IMR-90 (cell line): ENCODE measurements around the gene TMEM161A. TPM values are rescaled to one million over a fixed set of nuclear protein-coding genes. Genes with fewer than 3 reads are reported as not detected.
"Not testable (repeated sequence)": the region's sequence is repeated elsewhere in the genome, so short reads cannot be mapped to it uniquely, and the experiment has no call there.

Source experiments
- ATAC-seq: fragments of 200-7000 bp; cut with Tn5 transposase; 2 replicates; pipeline ENCODE4 v1.9.1; 2020; ENCODE audit warnings: low read depth, mild to moderate bottlenecking, moderate library complexity
- BruUV-seq: library from RNA; stranded (reverse); fragments of 400-500 nt; replicated peaks from 2 replicates; lab custom pipeline; 2021; lab: Mats Ljungman, UMichigan
- CTCF ChIA-PET: fragments of 300-600 bp; formaldehyde crosslinking; extraction: SDS; loops from one replicate; lab custom pipeline; 2021; ENCODE audit warnings: antibody characterized with exemption; lab: Yijun Ruan, JAX
- POLR2A ChIA-PET: fragments of 300-600 bp; sonication (Branson Sonifier 250); formaldehyde crosslinking; loops from one replicate; lab custom pipeline; 2022; ENCODE audit warnings: antibody characterized with exemption; ENCODE audit not compliant: unreplicated experiment; lab: Charles Lee
- DNase-seq: peaks from one replicate; pipeline ENCODE4 v3.0.0; 2013
- H2AFZ ChIP-seq: replicated peaks from 2 replicates; pipeline ENCODE3; 2013; ENCODE audit warnings: low read length, mild to moderate bottlenecking; ENCODE audit not compliant: poor library complexity
- H2AK5ac ChIP-seq: 2 replicates; pipeline ENCODE4 v1.6.1; 2013; ENCODE audit warnings: low read depth, low read length, inconsistent platforms
- H2AK9ac ChIP-seq: replicated peaks from 2 replicates; pipeline ENCODE3; 2013; ENCODE audit warnings: mild to moderate bottlenecking, low read depth, low read length, moderate library complexity; ENCODE audit not compliant: poor library complexity
- H2BK120ac ChIP-seq: 2 replicates; pipeline ENCODE4 v1.6.1; 2013; ENCODE audit warnings: low read depth, low read length, inconsistent platforms
- H2BK15ac ChIP-seq: 3 replicates; pipeline ENCODE4 v1.6.1; 2013; ENCODE audit warnings: low read depth, low read length, inconsistent platforms
- H2BK20ac ChIP-seq: 2 replicates; pipeline ENCODE4 v1.6.1; 2013; ENCODE audit warnings: low read depth, mild to moderate bottlenecking, inconsistent platforms, low read length, moderate library complexity
- H2BK5ac ChIP-seq: 2 replicates; pipeline ENCODE4 v1.6.1; 2013; ENCODE audit warnings: mild to moderate bottlenecking, low read depth, low read length, inconsistent platforms; ENCODE audit not compliant: poor library complexity, severe bottlenecking
- H3K14ac ChIP-seq: replicated peaks from 2 replicates; pipeline ENCODE4 v1.6.1; 2013; ENCODE audit warnings: low read depth, low read length, inconsistent platforms
- H3K18ac ChIP-seq: 2 replicates; pipeline ENCODE4 v1.6.1; 2013; ENCODE audit warnings: low read depth, low read length, control low read depth
- H3K23ac ChIP-seq: 2 replicates; pipeline ENCODE4 v1.6.1; 2013; ENCODE audit warnings: low read depth, low read length, inconsistent platforms
- H3K27ac ChIP-seq: 2 replicates; pipeline ENCODE4 v1.5.1; 2013; ENCODE audit warnings: mild to moderate bottlenecking, control low read depth, low read length; ENCODE audit not compliant: insufficient read depth
- H3K27me3 ChIP-seq: 2 replicates; pipeline ENCODE4 v1.6.1; 2013; ENCODE audit warnings: low read length; ENCODE audit not compliant: control insufficient read depth, insufficient read depth
- H3K36me3 ChIP-seq: 2 replicates; pipeline ENCODE4 v1.6.1; 2013; ENCODE audit warnings: low read length, mixed read lengths; ENCODE audit not compliant: control insufficient read depth, insufficient read depth
- H3K4ac ChIP-seq: 2 replicates; pipeline ENCODE4 v1.6.1; 2013; ENCODE audit warnings: low read depth, low read length, inconsistent platforms
- H3K4me1 ChIP-seq: 2 replicates; pipeline ENCODE4 v1.6.1; 2013; ENCODE audit warnings: low read length, mixed read lengths; ENCODE audit not compliant: control insufficient read depth, insufficient read depth
- H3K4me2 ChIP-seq: 2 replicates; pipeline ENCODE4 v1.6.1; 2013; ENCODE audit warnings: low read depth, mild to moderate bottlenecking, control low read depth, low read length, moderate library complexity
- H3K4me3 ChIP-seq: 2 replicates; pipeline ENCODE4 v1.5.1; 2013; ENCODE audit warnings: low read depth, mild to moderate bottlenecking, control low read depth, low read length, moderate library complexity; ENCODE audit not compliant: insufficient read depth
- H3K56ac ChIP-seq: 2 replicates; pipeline ENCODE4 v1.6.1; 2013; ENCODE audit warnings: low read length, inconsistent platforms; ENCODE audit not compliant: insufficient read depth; ENCODE audit errors: extremely low read depth
- H3K79me1 ChIP-seq, 2 experiments: 2 replicates each; pipeline ENCODE4 v1.6.1; 2013; ENCODE audit warnings: low read length in 2 of 2, inconsistent platforms in 1 of 2, low read depth in 1 of 2
- H3K9ac ChIP-seq: 2 replicates; pipeline ENCODE4 v1.6.1; 2013; ENCODE audit warnings: low read depth, low read length, control low read depth
- H3K9me1 ChIP-seq: 2 replicates; pipeline ENCODE4 v1.6.1; 2013; ENCODE audit warnings: low read length, inconsistent platforms; ENCODE audit not compliant: insufficient read depth
- H3K9me3 ChIP-seq: 2 replicates; pipeline ENCODE4 v1.6.1; 2013; ENCODE audit warnings: low read length; ENCODE audit not compliant: control insufficient read depth, insufficient read depth
- H4K20me1 ChIP-seq: 2 replicates; pipeline ENCODE4 v1.6.1; 2013; ENCODE audit warnings: low read length, inconsistent platforms; ENCODE audit not compliant: insufficient read depth
- H4K5ac ChIP-seq: 2 replicates; pipeline ENCODE4 v1.6.1; 2013; ENCODE audit warnings: mild to moderate bottlenecking, low read depth, low read length, control low read depth
- H4K8ac ChIP-seq, 2 experiments: 2 replicates each; pipeline ENCODE4 v1.6.1; 2013; ENCODE audit warnings: low read depth in 2 of 2, low read length in 2 of 2, control low read depth in 1 of 2, inconsistent platforms in 1 of 2
- H4K91ac ChIP-seq: 2 replicates; pipeline ENCODE4 v1.6.1; 2013; ENCODE audit warnings: low read depth, low read length, inconsistent platforms; ENCODE audit not compliant: insufficient read depth
- WGBS, 2 experiments: methylation state at CpG; one replicate each; pipeline versions ENCODE4 v1.1.5 to v1.1.7; 2013; ENCODE audit warnings: missing lambda C conversion rate in 2 of 2; ENCODE audit not compliant: insufficient read length in 1 of 2; ENCODE audit errors: extremely low coverage in 2 of 2; 5-methylcytosine and 5-hydroxymethylcytosine counted together
- dilution Hi-C: fragments of 300-500 bp; cut with HindIII; formaldehyde crosslinking; loops from one replicate; pipeline ENCODE4 v1.14.3; 2018; ENCODE audit warnings: low sequenced_read_pairs; ENCODE audit not compliant: unreplicated experiment
- in situ Hi-C: fragments of 300-500 bp; cut with MboI; formaldehyde crosslinking; loops from 3 replicates; pipeline ENCODE4 v1.14.3; 2019; ENCODE audit warnings: low sequenced_read_pairs, inconsistent platforms, mixed read lengths
- intact Hi-C: fragments of 100-400 bp; cut with micrococcal nuclease; formaldehyde crosslinking; loops from 2 replicates; pipeline ENCODE4 v1.10.0; 2022
- polyA plus RNA-seq, 3 experiments: library from polyadenylated mRNA; depleted of rRNA; stranded (reverse); fragments of >200 nt; gene quantifications; 2 replicates each; pipeline ENCODE4 v1.2.3, GENCODE V29; 2012; ENCODE audit warnings: low replicate concordance in 1 of 3
- total RNA-seq: library from RNA; depleted of rRNA; stranded (reverse); fragments of >200 nt; gene quantifications from 2 replicates; pipeline ENCODE4 v1.2.3, GENCODE V29; 2012

The TMEM161A gene
- total and polyA plus RNA-seq, 2 of the 4 experiments (the other 2 are of a cell fraction): 11.1 to 34.8 TPM

DNA sequence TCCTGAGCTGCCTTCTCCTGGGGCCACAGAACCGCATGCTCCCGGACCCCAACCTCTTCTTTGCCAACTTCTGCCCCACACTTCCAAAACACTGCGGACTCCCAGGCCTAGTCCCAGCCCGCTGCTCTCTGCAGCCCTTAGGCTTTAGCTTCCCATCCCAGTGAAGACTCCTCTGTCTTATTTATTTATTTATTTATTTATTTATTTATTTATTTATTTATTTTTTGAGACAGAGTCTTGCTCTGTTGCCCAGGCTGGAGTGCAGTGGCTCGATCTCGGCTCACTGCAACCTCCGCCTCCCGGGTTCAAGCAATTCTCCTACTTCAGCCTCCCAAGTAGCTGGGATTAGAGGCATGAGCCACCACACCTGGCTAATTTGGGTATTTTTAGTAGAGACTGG is 10.2 kb upstream of the TMEM161A start:
- H3K36me3 ChIP-seq: peaks cover 12% of the 10 kb centered on the region
- H3K4me2 ChIP-seq, H3K9ac ChIP-seq, H3K23ac ChIP-seq, H3K4me1 ChIP-seq, POLR2A ChIA-PET, DNase-seq, ATAC-seq, H2AFZ ChIP-seq, H2BK5ac ChIP-seq, H3K9me3 ChIP-seq, H4K20me1 ChIP-seq, H3K27me3 ChIP-seq, H3K14ac ChIP-seq, H3K4me3 ChIP-seq, H4K91ac ChIP-seq, H2AK9ac ChIP-seq, H2BK20ac ChIP-seq, BruUV-seq, H4K5ac ChIP-seq, H3K27ac ChIP-seq, H3K4ac ChIP-seq, H3K9me1 ChIP-seq, H2BK15ac ChIP-seq, H3K79me1 ChIP-seq, dilution Hi-C loops, H2AK5ac ChIP-seq, H3K18ac ChIP-seq, H2BK120ac ChIP-seq, in situ Hi-C loops, H4K8ac ChIP-seq, H3K56ac ChIP-seq: not testable (repeated sequence)
- intact Hi-C loops: loop anchor here (10.0 kb wide), 1 partner anchor 176 kb away; the partner anchor contains the start of genes MAU2 and SUGP1
- CTCF ChIA-PET: interaction anchor here (0.6 to 1.2 kb wide), 2 partner anchors 26 to 70 kb away, joined by 4 to 8 read pairs; no protein-coding TSS in a partner anchor
- no CpG with 5 or more reads among the region's 8 CpGs for WGBS, 2 experiments
